Peyer's patch (tissue), 4 donors: ENCODE data around the gene PPP2R5D. TPM values are rescaled to one million over a fixed set of nuclear protein-coding genes. Genes with fewer than 3 reads are reported as not detected.

Experiments used
- DNase-seq, 3 donors: peaks; one replicate each; pipeline ENCODE4 v3.0.0-alpha.2; 2017 to 2019
- H3K27ac ChIP-seq, 4 donors: fragments of 200-600 bp; sonication (generic); one replicate each; pipeline ENCODE4 v1.5.1; 2016 to 2019
- H3K27me3 ChIP-seq, 2 donors: fragments of 200-600 bp; sonication (generic); one replicate each; pipeline ENCODE4 v1.5.1; 2019
- H3K36me3 ChIP-seq, 3 donors: fragments of 200-600 bp; sonication (generic); one replicate each; pipeline ENCODE4 v1.5.1; 2016 to 2019
- H3K4me1 ChIP-seq, 4 donors: fragments of 200-600 bp; sonication (generic); one replicate each; pipeline ENCODE4 v1.5.1; 2016 to 2019
- H3K4me3 ChIP-seq, 4 donors: fragments of 200-600 bp; sonication (generic); 1 replicate in 3 of 4; 2 replicates in 1 of 4; pipeline ENCODE4 v1.5.1; 2016 to 2019; ENCODE audit warnings: mild to moderate bottlenecking in 1 of 4
- H3K9me3 ChIP-seq, 4 donors: fragments of 200-600 bp; sonication (generic); one replicate each; pipeline ENCODE4 v1.5.1; 2016 to 2019; ENCODE audit warnings: mild to moderate bottlenecking in 1 of 4
- CTCF ChIP-seq, 6 experiments: fragments of 450-650 bp in 4 of 6; fragments of 200-600 bp in 2 of 6; sonication (generic) in 1 of 6; IDR thresholded peaks; one replicate each; pipeline ENCODE4 v1.5.1; 2017 to 2019; ENCODE audit warnings: antibody characterized with exemption in 6 of 6, mild to moderate bottlenecking in 3 of 6, moderate library complexity in 1 of 6
- POLR2A ChIP-seq, 2 donors: fragments of 450-650 bp; IDR thresholded peaks; one replicate each; pipeline ENCODE4 v1.5.1; 2017; ENCODE audit warnings: antibody characterized with exemption in 2 of 2, mild to moderate bottlenecking in 2 of 2, moderate library complexity in 2 of 2
- total RNA-seq, 4 donors: library from RNA; depleted of rRNA; stranded (reverse); fragments of >200 nt; gene quantifications; one replicate each; pipeline ENCODE4 v1.1.0, GENCODE V29; 2016

Gene PPP2R5D
- total RNA-seq, 4 donors from 2014 or later = 84.2 to 177 (median 152) TPM

GRCh38 chr6:43019152-43019551, 34.8 kb downstream of the PPP2R5D start:
- peaks cover 4 to 50% (median 12%) of the 10 kb centered on the region in 4 donors for H3K4me1 ChIP-seq
- TF ChIP-seq CTCF (IDR thresholded peaks at IDR 0.05) = no peak
- TF ChIP-seq POLR2A (IDR thresholded peaks at IDR 0.05) = no peak
- H3K36me3 ChIP-seq = peaks cover 0 to 24% (median 0%) of the 10 kb centered on the region in 3 donors
- H3K27me3 ChIP-seq = no peaks in the 10 kb centered on the region
- H3K9me3 ChIP-seq = no peaks in the 10 kb centered on the region
- H3K4me3 ChIP-seq = no peak overlapping the region
- no peak for DNase-seq
- no peak overlapping the region for H3K27ac ChIP-seq

- Histone ChIP-seq H3K27me3 (no peaks in the 10 kb centered on the region), H3K4me3 (no peak overlapping the region), H3K36me3 (peaks cover 0 to 31% (median 0%) of the 10 kb centered on the region in 3 donors), H3K27ac (peak overlapping the region in 1 of 4 donors; percentile 84), H3K9me3 (no peaks in the 10 kb centered on the region), H3K4me1 (peaks cover 2 to 45% (median 9%) of the 10 kb centered on the region in 4 donors)
- no peak for DNase-seq
- TF ChIP-seq CTCF (IDR thresholded peaks at IDR 0.05) (no peak), POLR2A (IDR thresholded peaks at IDR 0.05) (no peak)
Measured at GRCh38 chr6:43020052-43020705, 35.8 kb downstream of the PPP2R5D start.

GRCh38 chr6:43020847-43021246, 36.5 kb downstream of the PPP2R5D start:
- H3K4me3 ChIP-seq = peak overlapping the region; percentile 69 to 98 (median 80)
- no peaks in the 10 kb centered on the region for H3K27me3 ChIP-seq
- H3K27ac ChIP-seq = peak overlapping the region; percentile 80 to 89 (median 83)
- no peak for DNase-seq
- H3K4me1 ChIP-seq = peaks cover 0 to 38% (median 8%) of the 10 kb centered on the region in 4 donors
- no peaks in the 10 kb centered on the region for H3K9me3 ChIP-seq
- no peak for TF ChIP-seq CTCF (IDR thresholded peaks at IDR 0.05)
- no peak for TF ChIP-seq POLR2A (IDR thresholded peaks at IDR 0.05)
- H3K36me3 ChIP-seq = peaks cover 0 to 38% (median 0%) of the 10 kb centered on the region in 3 donors

- H3K27ac ChIP-seq = peak within 1 kb of the TSS; percentile 80 to 89 (median 83)
- TF ChIP-seq CTCF (IDR thresholded peaks at IDR 0.05) (no peak), POLR2A (IDR thresholded peaks at IDR 0.05) (peak in 1 of 2 donors; percentile 28)
- peaks cover 0 to 32% (median 8%) of the 10 kb centered on the region in 4 donors for H3K4me1 ChIP-seq
- peak within 1 kb of the TSS; percentile 69 to 98 (median 80) for H3K4me3 ChIP-seq
- DNase-seq = peak; percentile 72 to 88 (median 88)
- H3K36me3 ChIP-seq = peaks cover 0 to 44% (median 0%) of the 10 kb centered on the region in 3 donors
- H3K9me3 ChIP-seq = no peaks in the 10 kb centered on the region
- no peaks in the 10 kb centered on the region for H3K27me3 ChIP-seq
Measured at GRCh38 chr6:43021270-43022047, 37.1 kb downstream of the PPP2R5D start, which contains the start of gene RRP36. Gene RRP36 (plus strand): TSS chr6:43021623. CDS start chr6:43021655, 32 bp downstream.

GRCh38 chr6:43024436-43024835, 40.1 kb downstream of the PPP2R5D start:
- Histone ChIP-seq H3K9me3 (no peaks in the 10 kb centered on the region), H3K27me3 (no peaks in the 10 kb centered on the region), H3K36me3 (peaks cover 0 to 50% (median 0%) of the 10 kb centered on the region in 3 donors), H3K4me1 (peaks cover 0 to 21% (median 8%) of the 10 kb centered on the region in 4 donors), H3K27ac (no peak overlapping the region), H3K4me3 (no peak overlapping the region)
- no peak for DNase-seq
- TF ChIP-seq CTCF (IDR thresholded peaks at IDR 0.05) (no peak), POLR2A (IDR thresholded peaks at IDR 0.05) (no peak)
